HEK293T (cell line): Measurements from ENCODE around the gene RASSF4.

Source experiments
- CTCF ChIA-PET: fragments of 350-600 bp; formaldehyde crosslinking; extraction: SDS; loops from one replicate; lab custom pipeline; 2021; ENCODE audit warnings: antibody characterized with exemption, inconsistent platforms; lab: Yijun Ruan, JAX
- POLR2A ChIA-PET: fragments of 350-600 bp; formaldehyde crosslinking; extraction: SDS; loops from one replicate; lab custom pipeline; 2020; ENCODE audit warnings: antibody characterized with exemption, inconsistent platforms; lab: Yijun Ruan, JAX
- DNase-seq: peaks from one replicate; pipeline ENCODE4 v3.0.0; 2012; ENCODE audit warnings: mixed read lengths; ENCODE audit errors: extremely low spot score
- ARNT ChIP-seq: fragments of 450-650 bp; IDR thresholded peaks from 2 replicates; pipeline ENCODE4 v1.6.1; 2017; ENCODE audit warnings: mild to moderate bottlenecking
- BHLHE40 ChIP-seq: fragments of 450-650 bp; IDR thresholded peaks from 2 replicates; pipeline ENCODE4 v1.6.1; 2016; ENCODE audit warnings: mild to moderate bottlenecking, moderate library complexity, borderline replicate concordance
- CTBP1 ChIP-seq: fragments of 450-650 bp; IDR thresholded peaks from 2 replicates; pipeline ENCODE4 v1.6.1; 2016; ENCODE audit warnings: borderline replicate concordance
- ELF4 ChIP-seq: fragments of 450-650 bp; IDR thresholded peaks from 2 replicates; pipeline ENCODE4 v1.6.1; 2017; ENCODE audit warnings: antibody characterized with exemption
- FOXA1 ChIP-seq: fragments of 450-650 bp; IDR thresholded peaks from 2 replicates; pipeline ENCODE4 v1.6.1; 2016; ENCODE audit warnings: mild to moderate bottlenecking
- FOXK2 ChIP-seq: fragments of 450-650 bp; IDR thresholded peaks from 2 replicates; pipeline ENCODE4 v1.6.1; 2016; ENCODE audit warnings: mild to moderate bottlenecking
- FOXM1 ChIP-seq: fragments of 450-650 bp; IDR thresholded peaks from 2 replicates; pipeline ENCODE4 v1.6.1; 2017; ENCODE audit warnings: mild to moderate bottlenecking, borderline replicate concordance
- HDGF ChIP-seq: fragments of 450-650 bp; IDR thresholded peaks from 2 replicates; pipeline ENCODE4 v1.6.1; 2017; ENCODE audit warnings: antibody characterized with exemption, borderline replicate concordance
- L3MBTL2 ChIP-seq: fragments of 450-650 bp; conservative IDR thresholded peaks from 2 replicates; pipeline ENCODE4 v1.6.1; 2016; ENCODE audit warnings: mild to moderate bottlenecking
- LEF1 ChIP-seq: fragments of 450-650 bp; IDR thresholded peaks from 2 replicates; pipeline ENCODE4 v1.6.1; 2017; ENCODE audit warnings: mild to moderate bottlenecking, borderline replicate concordance
- NFRKB ChIP-seq: fragments of 450-650 bp; IDR thresholded peaks from 2 replicates; pipeline ENCODE4 v1.6.1; 2016; ENCODE audit warnings: mild to moderate bottlenecking, moderate library complexity
- SP1 ChIP-seq: fragments of 450-650 bp; IDR thresholded peaks from 2 replicates; pipeline ENCODE4 v1.6.1; 2017
- SUZ12 ChIP-seq: fragments of 450-650 bp; IDR thresholded peaks from 2 replicates; pipeline ENCODE4 v1.6.1; 2016; ENCODE audit warnings: mild to moderate bottlenecking
- TARDBP ChIP-seq: fragments of 450-650 bp; IDR thresholded peaks from 2 replicates; pipeline ENCODE4 v1.6.1; 2016
- ZNF384 ChIP-seq: fragments of 450-650 bp; IDR thresholded peaks from 2 replicates; pipeline ENCODE4 v1.6.1; 2016
- TF ChIP-seq, protein P1 (sequence below): fragments of 450-650 bp; IDR thresholded peaks from 2 replicates; pipeline ENCODE4 v1.6.1; 2016

RASSF4 gene

DNA sequence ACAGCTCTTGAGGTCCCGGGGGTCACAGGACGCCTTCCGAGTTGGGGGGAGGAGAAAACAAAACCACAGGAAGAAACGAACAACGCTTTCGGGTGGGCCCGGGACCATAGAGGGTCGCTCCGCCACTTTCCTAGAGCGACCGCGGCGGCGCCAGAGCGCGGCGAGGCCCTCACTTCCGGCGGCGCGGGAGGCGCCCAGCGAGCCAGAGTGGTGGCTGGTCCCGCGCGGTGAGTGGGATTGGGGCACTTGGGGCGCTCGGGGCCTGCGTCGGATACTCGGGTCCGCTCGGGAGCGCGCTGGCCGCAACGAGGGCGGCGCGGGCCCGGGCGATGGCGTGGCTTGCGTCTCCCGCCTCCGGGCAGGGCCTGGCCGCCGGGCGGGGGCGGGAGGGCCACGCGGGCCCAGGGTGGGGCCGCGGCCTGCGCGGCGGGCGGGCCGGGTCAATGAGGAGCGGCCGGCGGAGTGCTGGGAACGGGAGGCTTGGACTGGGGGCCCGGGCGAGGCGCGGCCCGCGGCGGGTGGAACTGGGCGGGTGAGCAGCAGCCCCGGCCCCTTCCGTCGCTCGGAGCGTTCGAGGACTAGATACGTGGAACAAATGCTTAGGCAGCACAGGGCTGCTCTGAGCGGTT is 41.3 kb downstream of the RASSF4 start, which contains the start of gene ZNF22:
TSS of gene ZNF22 (plus strand) at position 172 of the 629 bp plus-strand sequence. CDS start 2,446 bp downstream, outside the sequence.
- POLR2A ChIA-PET = interaction anchor here (2.2 kb wide), 1 partner anchor 22 kb away, joined by 9 read pairs; the partner anchor contains the start of gene DEPP1
- CTCF ChIA-PET = no interaction called here
- DNase-seq = peak; percentile 71
- TF ChIP-seq ZNF384 (no peak), SUZ12 (no peak), L3MBTL2 (no peak; the same call in none of the 2 replicates), LEF1 (no peak), BHLHE40 (no peak), ELF4 (no peak), FOXM1 (no peak), SP1 (no peak), HDGF (no peak), NFRKB (no peak), FOXA1 (no peak), FOXK2 (no peak), ARNT (no peak), CTBP1 (no peak), TARDBP (no peak)
- TF ChIP-seq, protein P1, sequence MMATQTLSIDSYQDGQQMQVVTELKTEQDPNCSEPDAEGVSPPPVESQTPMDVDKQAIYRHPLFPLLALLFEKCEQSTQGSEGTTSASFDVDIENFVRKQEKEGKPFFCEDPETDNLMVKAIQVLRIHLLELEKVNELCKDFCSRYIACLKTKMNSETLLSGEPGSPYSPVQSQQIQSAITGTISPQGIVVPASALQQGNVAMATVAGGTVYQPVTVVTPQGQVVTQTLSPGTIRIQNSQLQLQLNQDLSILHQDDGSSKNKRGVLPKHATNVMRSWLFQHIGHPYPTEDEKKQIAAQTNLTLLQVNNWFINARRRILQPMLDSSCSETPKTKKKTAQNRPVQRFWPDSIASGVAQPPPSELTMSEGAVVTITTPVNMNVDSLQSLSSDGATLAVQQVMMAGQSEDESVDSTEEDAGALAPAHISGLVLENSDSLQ = no peak

DNA sequence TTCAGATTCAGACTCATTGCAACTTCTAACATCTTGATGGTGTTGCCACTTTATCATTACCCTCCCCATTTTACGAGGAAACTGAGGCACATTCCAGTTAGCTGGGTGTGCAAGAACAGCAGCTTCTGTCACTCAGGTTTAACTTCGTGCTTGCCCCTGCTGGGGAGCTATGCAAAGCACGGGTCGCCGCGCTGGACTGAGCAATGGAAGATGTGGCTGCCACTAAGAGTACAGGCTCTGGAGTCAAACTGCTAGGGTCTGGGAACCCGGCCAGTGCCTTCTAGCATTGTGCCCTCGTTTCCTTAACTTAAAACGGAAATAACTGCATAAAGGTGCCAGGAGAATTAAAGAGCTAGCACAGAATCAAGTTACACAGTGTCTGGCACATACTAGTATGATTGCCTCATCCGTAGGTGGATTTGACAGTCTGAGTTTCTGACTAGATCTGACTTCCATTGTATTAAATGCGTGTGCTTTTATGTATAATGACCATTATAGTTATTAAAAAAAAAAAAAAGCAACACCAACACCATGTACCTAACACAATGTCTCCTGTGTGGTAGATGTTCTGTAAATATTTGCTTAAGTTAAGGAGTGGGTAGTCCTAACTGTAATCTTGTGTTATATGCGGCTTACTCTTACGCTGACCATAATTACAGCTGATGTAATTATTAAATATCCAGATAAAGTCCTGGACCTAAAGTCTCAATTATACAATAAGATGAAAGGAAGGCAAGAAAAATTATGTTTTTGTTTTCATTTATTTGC is 42.0 kb downstream of the RASSF4 start:
- ChIA-PET POLR2A (interaction anchor here (2.2 kb wide), 1 partner anchor 23 kb away, joined by 9 read pairs; the partner anchor contains the start of gene DEPP1), CTCF (no interaction called here)
- DNase-seq = peak; percentile 42
- TF ChIP-seq L3MBTL2 (peak; percentile 84), LEF1 (no peak)
- TF ChIP-seq, protein P1 = peak; percentile 77

DNA sequence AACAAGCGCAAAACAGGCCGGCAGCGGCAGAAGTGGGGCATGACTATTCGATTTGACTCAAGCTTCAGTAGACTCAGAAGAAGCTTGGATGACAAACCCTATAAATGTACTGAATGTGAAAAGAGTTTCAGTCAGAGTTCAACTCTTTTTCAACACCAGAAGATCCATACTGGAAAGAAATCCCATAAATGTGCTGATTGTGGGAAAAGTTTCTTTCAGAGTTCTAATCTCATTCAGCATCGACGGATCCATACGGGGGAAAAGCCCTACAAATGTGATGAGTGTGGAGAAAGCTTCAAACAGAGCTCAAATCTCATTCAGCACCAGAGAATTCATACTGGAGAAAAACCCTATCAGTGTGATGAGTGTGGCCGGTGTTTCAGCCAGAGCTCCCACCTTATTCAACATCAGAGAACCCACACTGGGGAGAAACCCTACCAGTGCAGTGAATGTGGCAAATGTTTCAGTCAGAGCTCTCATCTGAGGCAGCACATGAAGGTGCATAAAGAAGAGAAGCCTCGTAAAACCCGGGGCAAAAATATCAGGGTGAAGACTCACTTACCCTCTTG is 43.9 kb downstream of the RASSF4 start:
- TF ChIP-seq SP1 = no peak
- TF ChIP-seq FOXA1 = no peak
- TF ChIP-seq SUZ12 = no peak
- no peak for DNase-seq
- ChIA-PET CTCF (interaction anchor here (0.6 to 1.0 kb wide), 2 partner anchors 31 to 148 kb away, joined by 3 read pairs; no protein-coding TSS in a partner anchor), POLR2A (no interaction called here)

DNA sequence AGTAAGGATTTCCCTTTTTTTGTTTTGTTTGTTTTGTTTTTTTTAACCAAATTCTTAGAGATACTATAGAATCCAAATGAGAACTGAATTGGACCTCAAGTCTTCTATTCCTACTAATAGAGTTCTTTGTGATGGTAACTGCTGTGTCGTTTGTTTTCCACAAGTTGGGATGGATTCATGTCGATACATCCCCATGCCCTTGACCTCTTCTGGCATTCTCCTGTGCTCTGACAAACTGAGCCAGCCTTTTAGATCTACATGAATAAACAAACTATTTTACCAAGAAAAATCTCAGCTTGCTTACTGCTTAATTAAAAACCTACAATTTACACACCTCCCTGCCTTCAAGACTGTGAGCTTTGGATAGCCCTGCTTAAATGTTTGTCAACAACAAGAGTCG is 45.1 kb downstream of the RASSF4 start:
- POLR2A ChIA-PET = no interaction called here
- CTCF ChIA-PET = no interaction called here
- TF ChIP-seq, protein P1 = no peak
- no peak for TF ChIP-seq FOXM1
- no peak for TF ChIP-seq L3MBTL2
- TF ChIP-seq CTBP1 = no peak
- no peak for TF ChIP-seq HDGF
- TF ChIP-seq FOXA1 = no peak
- TF ChIP-seq SP1 = no peak
- TF ChIP-seq FOXK2 = no peak
- no peak for TF ChIP-seq BHLHE40
- no peak for TF ChIP-seq SUZ12
- TF ChIP-seq LEF1 = no peak
- TF ChIP-seq ARNT = no peak
- DNase-seq = no peak

DNA sequence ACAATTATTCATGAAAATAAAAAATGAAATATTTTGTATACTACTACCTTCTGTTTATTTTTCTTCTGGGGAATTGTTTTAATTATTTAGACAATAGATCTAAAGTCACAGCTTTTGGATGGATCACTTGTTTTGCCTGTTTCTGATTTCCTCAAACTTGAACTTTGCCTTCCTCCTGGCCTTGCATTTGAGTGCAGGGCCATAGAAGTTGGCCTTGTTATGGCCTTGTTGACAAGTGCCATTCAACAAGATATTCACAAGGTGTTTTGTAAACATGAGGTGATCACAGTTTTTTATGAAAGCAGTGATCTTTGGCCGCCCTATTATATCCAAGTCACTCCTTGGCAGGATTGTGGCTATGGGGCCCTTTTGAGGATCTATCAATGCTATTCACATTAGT is 45.7 kb downstream of the RASSF4 start:
- CTCF ChIA-PET = interaction anchor here (0.6 kb wide), 1 partner anchor 11 kb away, joined by 3 read pairs; no protein-coding TSS in a partner anchor
- no peak for DNase-seq
- TF ChIP-seq HDGF = no peak
- POLR2A ChIA-PET = no interaction called here

DNA sequence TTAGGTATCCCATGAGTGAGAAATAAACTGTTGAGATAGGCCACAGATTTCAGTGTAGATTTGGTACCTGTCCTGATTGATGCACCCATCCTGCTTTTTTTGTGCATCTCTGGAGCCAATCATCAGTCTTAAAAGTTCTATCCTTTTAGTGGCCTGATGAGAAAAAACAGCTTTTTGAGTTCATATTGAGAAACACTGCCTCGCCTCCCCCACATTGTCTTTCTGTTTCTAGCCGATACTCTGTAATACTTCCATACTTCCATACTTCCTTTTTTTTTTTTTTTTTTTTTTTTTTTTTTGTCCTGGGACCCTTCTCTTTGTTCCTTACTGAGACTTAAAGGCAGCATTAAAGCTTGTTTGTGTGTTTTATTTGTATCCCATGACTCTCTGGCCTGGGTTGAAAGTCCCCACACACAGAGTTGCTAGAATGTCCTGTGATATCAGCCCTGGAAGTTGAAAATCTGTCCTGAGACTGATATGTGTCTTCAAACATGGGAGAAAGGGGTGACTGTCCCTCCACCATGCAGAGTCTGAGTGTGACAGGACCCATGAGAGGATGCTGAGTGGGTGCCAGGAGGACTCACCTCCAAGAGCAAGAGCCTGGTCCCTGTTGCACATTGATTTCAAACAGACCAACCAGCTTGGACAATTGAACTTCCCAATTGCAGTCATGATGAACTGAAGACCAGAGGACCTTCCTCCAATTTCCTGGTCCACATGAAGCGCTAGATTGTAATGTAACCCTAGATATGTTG is 46.9 kb downstream of the RASSF4 start:
- DNase-seq = no peak
- TF ChIP-seq NFRKB (no peak), FOXM1 (no peak), LEF1 (no peak), ARNT (no peak), ZNF384 (no peak), FOXK2 (no peak)
- POLR2A ChIA-PET = no interaction called here
- CTCF ChIA-PET = interaction anchor here (1.0 to 2.4 kb wide), 2 partner anchors 74 to 244 kb away, joined by 4 to 8 read pairs; no protein-coding TSS in a partner anchor
